OCI-LY1 (cell line): ENCODE results near the gene TEX30.

ENCODE experiments used
- H2AFZ ChIP-seq: fragments of 200-600 bp; sonication (generic), shearing (Covaris generic); 2 replicates; pipeline ENCODE4 v1.6.0; 2014; ENCODE audit warnings: antibody characterized with exemption, mild to moderate bottlenecking, low read length
- H3F3A ChIP-seq: fragments of 200-600 bp; sonication (generic), shearing (Covaris generic); 2 replicates; pipeline ENCODE4 v1.6.0; 2014; ENCODE audit warnings: mild to moderate bottlenecking, antibody characterized with exemption, low read length, moderate library complexity; ENCODE audit not compliant: insufficient read depth
- H3K27ac ChIP-seq: fragments of 200-600 bp; sonication (generic); 2 replicates; pipeline ENCODE4 v1.5.1; 2014; ENCODE audit warnings: low read length, mixed run types, mild to moderate bottlenecking, low read depth; ENCODE audit not compliant: poor library complexity, severe bottlenecking
- H3K27me3 ChIP-seq: fragments of 200-600 bp; sonication (generic); 2 replicates; pipeline ENCODE4 v1.6.0; 2014; ENCODE audit warnings: antibody characterized with exemption, mild to moderate bottlenecking, low read length, moderate library complexity; ENCODE audit not compliant: insufficient read depth
- H3K36me3 ChIP-seq: fragments of 200-600 bp; sonication (generic); 2 replicates; pipeline ENCODE4 v1.6.1; 2014; ENCODE audit warnings: mild to moderate bottlenecking, antibody characterized with exemption, low read length, moderate library complexity, mixed read lengths; ENCODE audit not compliant: insufficient read depth
- H3K4me1 ChIP-seq: fragments of 200-600 bp; sonication (generic); 2 replicates; pipeline ENCODE4 v1.5.1; 2014; ENCODE audit warnings: mild to moderate bottlenecking, low read length, moderate library complexity; ENCODE audit not compliant: insufficient read depth, severe bottlenecking
- H3K4me2 ChIP-seq: fragments of 200-600 bp; sonication (generic), shearing (Covaris generic); 2 replicates; pipeline ENCODE4 v1.6.1; 2014; ENCODE audit warnings: low read length
- H3K4me3 ChIP-seq: fragments of 200-600 bp; sonication (generic); 2 replicates; pipeline ENCODE4 v1.5.1; 2014; ENCODE audit warnings: low read length, low read depth, mild to moderate bottlenecking, mixed read lengths; ENCODE audit not compliant: poor library complexity, severe bottlenecking
- H3K79me2 ChIP-seq: fragments of 200-600 bp; shearing (Covaris generic); 2 replicates; pipeline ENCODE4 v1.6.1; 2016; ENCODE audit warnings: mixed run types, low read length, mixed read lengths; ENCODE audit not compliant: insufficient read depth
- H3K9ac ChIP-seq: fragments of 200-600 bp; sonication (generic), shearing (Covaris generic); 2 replicates; pipeline ENCODE4 v1.6.1; 2014; ENCODE audit warnings: mild to moderate bottlenecking, low read length, mixed read lengths
- H3K9me2 ChIP-seq: fragments of 200-600 bp; sonication (generic), shearing (Covaris generic); 2 replicates; pipeline ENCODE4 v1.6.1; 2014; ENCODE audit warnings: low read depth, mild to moderate bottlenecking, low read length, mixed read lengths
- H3K9me3 ChIP-seq: fragments of 200-600 bp; shearing (Covaris generic); 2 replicates; pipeline ENCODE4 v1.6.1; 2014; ENCODE audit warnings: low read length, mixed read lengths
- H4K20me1 ChIP-seq: fragments of 200-600 bp; sonication (generic), shearing (Covaris generic); 2 replicates; pipeline ENCODE4 v1.6.0; 2016; ENCODE audit warnings: mild to moderate bottlenecking, low read length; ENCODE audit not compliant: insufficient read depth
- CTCF ChIP-seq: fragments of 200-600 bp; sonication (generic), shearing (Covaris generic); IDR thresholded peaks from 2 replicates; pipeline ENCODE4 v1.5.1; 2017; ENCODE audit warnings: mild to moderate bottlenecking, antibody characterized with exemption, low read length, moderate library complexity, mixed read lengths
- EZH2 ChIP-seq: fragments of 200-600 bp; sonication (generic), shearing (Covaris generic); IDR thresholded peaks from 2 replicates; pipeline ENCODE4 v1.8.0; 2017; ENCODE audit warnings: borderline replicate concordance, mixed run types, mild to moderate bottlenecking, antibody characterized with exemption, low read length, moderate library complexity, mixed read lengths

TEX30 gene

GRCh38 chr13:102798581-102799425 lies 25.2 kb upstream of the TEX30 start, which contains the start of the genes BIVM and POGLUT2:
Gene BIVM (plus strand): TSS chr13:102799119. CDS start chr13:102807268, 8,149 bp downstream.
Gene POGLUT2 (minus strand): TSS chr13:102798976. CDS start chr13:102798670, 306 bp downstream.
- no peaks in the 10 kb centered on the region for H3K79me2 ChIP-seq
- H3K4me3 ChIP-seq = no peak within 1 kb of the TSS

GRCh38 chr13:102793611-102794355 lies 20.2 kb upstream of the TEX30 start:
- Histone ChIP-seq H3K4me1 (no peaks in the 10 kb centered on the region), H3K27ac (no peak overlapping the region), H3F3A (no peaks in the 10 kb centered on the region), H3K4me2 (no peak overlapping the region), H3K27me3 (no peaks in the 10 kb centered on the region), H3K36me3 (no peaks in the 10 kb centered on the region), H4K20me1 (no peaks in the 10 kb centered on the region), H2AFZ (no peak overlapping the region), H3K9ac (no peak overlapping the region), H3K4me3 (no peak overlapping the region), H3K79me2 (no peaks in the 10 kb centered on the region), H3K9me3 (no peaks in the 10 kb centered on the region), H3K9me2 (no peaks in the 10 kb centered on the region)
- TF ChIP-seq EZH2 (no peak), CTCF (no peak)

More at GRCh38 chr13:102798581-102799425, 25.2 kb upstream of the TEX30 start, which contains the start of the genes BIVM and POGLUT2:
- no peak within 1 kb of the TSS for H3K4me2 ChIP-seq
- no peaks in the 10 kb centered on the region for H3K36me3 ChIP-seq
- H3K9ac ChIP-seq = no peak within 1 kb of the TSS
- H3K27me3 ChIP-seq = no peaks in the 10 kb centered on the region; the same call in 1 of the 2 replicates
- H3K27ac ChIP-seq = no peak within 1 kb of the TSS
- no peaks in the 10 kb centered on the region for H3K4me1 ChIP-seq
- no peak within 1 kb of the TSS for H2AFZ ChIP-seq
- H3K9me2 ChIP-seq = no peaks in the 10 kb centered on the region
- no peaks in the 10 kb centered on the region for H3K9me3 ChIP-seq
- H3F3A ChIP-seq = no peaks in the 10 kb centered on the region
- no peaks in the 10 kb centered on the region for H4K20me1 ChIP-seq
- no peak for TF ChIP-seq EZH2
- TF ChIP-seq CTCF = no peak

GRCh38 chr13:102792396-102792795 lies 18.8 kb upstream of the TEX30 start:
- Histone ChIP-seq H3K4me2 (no peak overlapping the region), H3K9ac (no peak overlapping the region), H3F3A (no peaks in the 10 kb centered on the region), H3K36me3 (no peaks in the 10 kb centered on the region), H4K20me1 (no peaks in the 10 kb centered on the region), H3K79me2 (no peaks in the 10 kb centered on the region), H3K4me1 (no peaks in the 10 kb centered on the region), H3K4me3 (no peak overlapping the region), H3K27me3 (no peaks in the 10 kb centered on the region), H3K9me3 (no peaks in the 10 kb centered on the region), H2AFZ (no peak overlapping the region), H3K27ac (no peak overlapping the region), H3K9me2 (no peaks in the 10 kb centered on the region)
- no peak for TF ChIP-seq EZH2
- TF ChIP-seq CTCF = no peak
